ENCODE results near the gene TSPAN10. TPM values are rescaled to one million over a fixed set of nuclear protein-coding genes. Genes with fewer than 3 reads are reported as not detected.
A peak's percentile ranks its signal among the peaks of the same experiment; 100 is the strongest.

TSPAN10 gene
- total and polyA plus RNA-seq, 2 of the 13 experiments (the other 11 are each of a cell fraction or from before 2014, with no cell fraction given), result 0.54 to 0.75 TPM

GRCh38 chr17:81636505-81637288 lies at the start of gene TSPAN10, which contains the start of gene NPLOC4 (continued):
- TF ChIP-seq REL (CRISPR knock-in tag; conservative IDR thresholded peaks at IDR 0.05), result peak; percentile 85
- peak; percentile 91 for TF ChIP-seq ZNF329 (CRISPR knock-in tag; IDR thresholded peaks at IDR 0.05; ENCODE audit: low read depth)
- peak; percentile 82 for TF ChIP-seq ZFP90 (CRISPR knock-in tag; IDR thresholded peaks at IDR 0.05; ENCODE audit: borderline replicate concordance)
- peak; percentile 71; the same call in 1 of the 2 replicates for TF ChIP-seq ETV5 (CRISPR knock-in tag; IDR thresholded peaks at IDR 0.05; ENCODE audit: borderline replicate concordance)
- 0 out of 2 replicates have a peak, but pooled peaks have one; percentile 32 for TF ChIP-seq NFE2 (CRISPR knock-in tag; IDR thresholded peaks at IDR 0.05)
- TF ChIP-seq, protein P1, sequence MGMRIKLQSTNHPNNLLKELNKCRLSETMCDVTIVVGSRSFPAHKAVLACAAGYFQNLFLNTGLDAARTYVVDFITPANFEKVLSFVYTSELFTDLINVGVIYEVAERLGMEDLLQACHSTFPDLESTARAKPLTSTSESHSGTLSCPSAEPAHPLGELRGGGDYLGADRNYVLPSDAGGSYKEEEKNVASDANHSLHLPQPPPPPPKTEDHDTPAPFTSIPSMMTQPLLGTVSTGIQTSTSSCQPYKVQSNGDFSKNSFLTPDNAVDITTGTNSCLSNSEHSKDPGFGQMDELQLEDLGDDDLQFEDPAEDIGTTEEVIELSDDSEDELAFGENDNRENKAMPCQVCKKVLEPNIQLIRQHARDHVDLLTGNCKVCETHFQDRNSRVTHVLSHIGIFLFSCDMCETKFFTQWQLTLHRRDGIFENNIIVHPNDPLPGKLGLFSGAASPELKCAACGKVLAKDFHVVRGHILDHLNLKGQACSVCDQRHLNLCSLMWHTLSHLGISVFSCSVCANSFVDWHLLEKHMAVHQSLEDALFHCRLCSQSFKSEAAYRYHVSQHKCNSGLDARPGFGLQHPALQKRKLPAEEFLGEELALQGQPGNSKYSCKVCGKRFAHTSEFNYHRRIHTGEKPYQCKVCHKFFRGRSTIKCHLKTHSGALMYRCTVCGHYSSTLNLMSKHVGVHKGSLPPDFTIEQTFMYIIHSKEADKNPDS (CRISPR knock-in tag; IDR thresholded peaks at IDR 0.05), result no peak
- no peak for TF ChIP-seq REXO4 (CRISPR knock-in tag; IDR thresholded peaks at IDR 0.05; ENCODE audit: borderline replicate concordance)
- TF ChIP-seq ZEB1 (IDR thresholded peaks at IDR 0.05; ENCODE audit: insufficient replicate concordance, low read depth), result no peak
- TF ChIP-seq AKAP8 (CRISPR knock-in tag; IDR thresholded peaks at IDR 0.05), result peak; percentile 81; the same call in 1 of the 2 replicates
- TF ChIP-seq MAZ (IDR thresholded peaks at IDR 0.05; ENCODE audit: borderline replicate concordance, low read depth, low read length), result peak; percentile 85; the same call in 1 of the 2 replicates
- TF ChIP-seq MAZ (CRISPR knock-in tag; IDR thresholded peaks at IDR 0.05; ENCODE audit: low read depth), result peak; percentile 86
- TF ChIP-seq CTCF (CRISPR knock-in tag; IDR thresholded peaks at IDR 0.05), result peak; percentile 26; the same call in 1 of the 2 replicates
- no peak for TF ChIP-seq ZNF615 (CRISPR knock-in tag; IDR thresholded peaks at IDR 0.05; ENCODE audit: borderline replicate concordance)
- TF ChIP-seq TCF7 (IDR thresholded peaks at IDR 0.05; ENCODE audit: low read depth), result no peak
- TF ChIP-seq TEAD2 (CRISPR knock-in tag; IDR thresholded peaks at IDR 0.05), result 0 out of 2 replicates have a peak, but pooled peaks have one; percentile 20
- TF ChIP-seq, protein P2, sequence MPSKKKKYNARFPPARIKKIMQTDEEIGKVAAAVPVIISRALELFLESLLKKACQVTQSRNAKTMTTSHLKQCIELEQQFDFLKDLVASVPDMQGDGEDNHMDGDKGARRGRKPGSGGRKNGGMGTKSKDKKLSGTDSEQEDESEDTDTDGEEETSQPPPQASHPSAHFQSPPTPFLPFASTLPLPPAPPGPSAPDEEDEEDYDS (CRISPR knock-in tag; IDR thresholded peaks at IDR 0.05), result peak; percentile 47; the same call in 1 of the 2 replicates
- peak; percentile 77; the same call in 1 of the 2 replicates for TF ChIP-seq POGK (CRISPR knock-in tag; conservative IDR thresholded peaks at IDR 0.05)
- TF ChIP-seq CENPT (CRISPR knock-in tag; IDR thresholded peaks at IDR 0.05; ENCODE audit: low read depth), result 0 out of 2 replicates have a peak, but pooled peaks have one; percentile 33
- peak; percentile 78; the same call in 1 of the 2 replicates for TF ChIP-seq GTF2F1 (IDR thresholded peaks at IDR 0.05; ENCODE audit: low read length)
- peak; percentile 43; the same call in 1 of the 2 replicates for TF ChIP-seq ZFP37 (CRISPR knock-in tag; IDR thresholded peaks at IDR 0.05; ENCODE audit: borderline replicate concordance)
- TF ChIP-seq ZNF138 (CRISPR knock-in tag; IDR thresholded peaks at IDR 0.05; ENCODE audit: low read depth), result no peak
- TF ChIP-seq HOXA5 (CRISPR knock-in tag; IDR thresholded peaks at IDR 0.05), result peak; percentile 98
- TF ChIP-seq, protein P3, sequence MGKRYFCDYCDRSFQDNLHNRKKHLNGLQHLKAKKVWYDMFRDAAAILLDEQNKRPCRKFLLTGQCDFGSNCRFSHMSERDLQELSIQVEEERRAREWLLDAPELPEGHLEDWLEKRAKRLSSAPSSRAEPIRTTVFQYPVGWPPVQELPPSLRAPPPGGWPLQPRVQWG (CRISPR knock-in tag; IDR thresholded peaks at IDR 0.05; ENCODE audit: borderline replicate concordance, low read depth), result no peak

Measured in HepG2 (cell line).